Mucosa of descending colon (tissue), 3 donors: ENCODE measurements around the gene MAPK8IP2. TPM values are rescaled to one million over a fixed set of nuclear protein-coding genes. Genes with fewer than 3 reads are reported as not detected.
"Not testable (repeated sequence)": the region's sequence is repeated elsewhere in the genome, so short reads cannot be mapped to it uniquely, and the experiment has no call there.

Experiments
- ATAC-seq: fragments of 200-7000 bp; cut with Tn5 transposase; one replicate; pipeline ENCODE4 v1.9.1; 2020; ENCODE audit warnings: mild to moderate bottlenecking, moderate library complexity
- DNase-seq, 3 donors: peaks; one replicate each; pipeline ENCODE4 v3.0.0-alpha.2; 2020
- H3K36me3 ChIP-seq: fragments of 200-600 bp; one replicate; pipeline ENCODE4 v1.8.0; 2021; ENCODE audit warnings: low read depth, mild to moderate bottlenecking
- H3K4me1 ChIP-seq: fragments of 200-600 bp; one replicate; pipeline ENCODE4 v1.8.0; 2021; ENCODE audit warnings: low read depth, mild to moderate bottlenecking
- H3K4me3 ChIP-seq: fragments of 200-600 bp; one replicate; pipeline ENCODE4 v1.8.0; 2021; ENCODE audit warnings: mild to moderate bottlenecking
- H3K9me3 ChIP-seq: fragments of 200-600 bp; one replicate; pipeline ENCODE4 v1.8.0; 2021; ENCODE audit warnings: mild to moderate bottlenecking
- intact Hi-C, 2 donors: fragments of 100-400 bp; cut with DNase I in 1 of 2; cut with micrococcal nuclease in 1 of 2; formaldehyde crosslinking; loops; one replicate each; pipeline versions ENCODE4 v1.11.0 to v1.11.1; 2022; cut with DNase I, micrococcal nuclease
- total RNA-seq, 3 donors: library from RNA; stranded (reverse); fragmentation: NEBNext Ultra II Directional in 2 of 3; extraction: Animal tissue kit (Norgen Biotek cat#: 25700) in 2 of 3; gene quantifications; one replicate each; pipeline versions ENCODE4 v1.2.1 to v1.2.4, GENCODE V29; 2021 to 2023
- TF ChIP-seq, protein P1 (sequence below): fragments of 200-600 bp; IDR thresholded peaks from one replicate; pipeline ENCODE4 v1.8.0; 2022; ENCODE audit warnings: antibody characterized with exemption, mild to moderate bottlenecking
- donor health status: DM: no; HTN: no; CAD: no; lungs with moderate emphysema.
- donor health status: DM: no; HTN: no; CAD: no.
- donor health status: DM: no; HTN: yes; CAD: no.

The MAPK8IP2 gene
- total RNA-seq, 3 donors from 2014 or later, result 0.63 to 4.2 (median 0.64) TPM

GRCh38 chr22:50653256-50653655 is 52.7 kb downstream of the MAPK8IP2 start:
- DNase-seq (no peak), ATAC-seq (no peak)
- H3K4me1 ChIP-seq, result no peaks in the 10 kb centered on the region
- H3K9me3 ChIP-seq, result peaks cover 9% of the 10 kb centered on the region
- intact Hi-C loops, result no loop called here
- TF ChIP-seq, protein P1, sequence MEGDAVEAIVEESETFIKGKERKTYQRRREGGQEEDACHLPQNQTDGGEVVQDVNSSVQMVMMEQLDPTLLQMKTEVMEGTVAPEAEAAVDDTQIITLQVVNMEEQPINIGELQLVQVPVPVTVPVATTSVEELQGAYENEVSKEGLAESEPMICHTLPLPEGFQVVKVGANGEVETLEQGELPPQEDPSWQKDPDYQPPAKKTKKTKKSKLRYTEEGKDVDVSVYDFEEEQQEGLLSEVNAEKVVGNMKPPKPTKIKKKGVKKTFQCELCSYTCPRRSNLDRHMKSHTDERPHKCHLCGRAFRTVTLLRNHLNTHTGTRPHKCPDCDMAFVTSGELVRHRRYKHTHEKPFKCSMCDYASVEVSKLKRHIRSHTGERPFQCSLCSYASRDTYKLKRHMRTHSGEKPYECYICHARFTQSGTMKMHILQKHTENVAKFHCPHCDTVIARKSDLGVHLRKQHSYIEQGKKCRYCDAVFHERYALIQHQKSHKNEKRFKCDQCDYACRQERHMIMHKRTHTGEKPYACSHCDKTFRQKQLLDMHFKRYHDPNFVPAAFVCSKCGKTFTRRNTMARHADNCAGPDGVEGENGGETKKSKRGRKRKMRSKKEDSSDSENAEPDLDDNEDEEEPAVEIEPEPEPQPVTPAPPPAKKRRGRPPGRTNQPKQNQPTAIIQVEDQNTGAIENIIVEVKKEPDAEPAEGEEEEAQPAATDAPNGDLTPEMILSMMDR, result no peak
- no peak overlapping the region for H3K4me3 ChIP-seq
- no peaks in the 10 kb centered on the region for H3K36me3 ChIP-seq

- intact Hi-C loops, H3K4me3 ChIP-seq, H3K4me1 ChIP-seq, H3K36me3 ChIP-seq, DNase-seq, ATAC-seq, H3K9me3 ChIP-seq: not testable (repeated sequence)
Measured at GRCh38 chr22:50654664-50655063, 54.1 kb downstream of the MAPK8IP2 start.

GRCh38 chr22:50656122-50657070 is 55.8 kb downstream of the MAPK8IP2 start:
- no peak for DNase-seq
- H3K9me3 ChIP-seq, result no peaks in the 10 kb centered on the region
- H3K4me1 ChIP-seq, result no peaks in the 10 kb centered on the region
- ATAC-seq, result no peak
- H3K4me3 ChIP-seq, result no peak overlapping the region
- no peaks in the 10 kb centered on the region for H3K36me3 ChIP-seq
- intact Hi-C loops, result no loop called here
- TF ChIP-seq, protein P1, result no peak

DNA sequence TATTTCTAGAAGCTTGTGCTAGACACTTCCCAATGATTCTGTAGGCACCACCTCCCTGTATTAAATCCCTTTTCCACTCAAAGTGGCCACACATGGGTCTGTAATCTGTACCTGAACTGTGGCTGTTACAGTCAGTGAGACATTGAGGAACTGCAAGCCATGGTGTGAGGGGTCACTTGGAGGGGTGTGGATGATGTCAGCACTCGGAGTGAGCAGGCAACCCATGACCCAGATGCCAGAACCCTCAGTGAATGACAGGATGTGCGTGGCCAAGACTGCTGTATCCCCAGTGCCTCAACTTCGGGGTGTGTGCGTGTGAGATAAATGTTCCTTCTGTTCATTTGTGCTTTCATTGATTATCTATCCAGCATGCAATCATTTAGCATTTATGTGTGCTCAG is 57.3 kb downstream of the MAPK8IP2 start:
- TF ChIP-seq, protein P1, result no peak
- DNase-seq (no peak), ATAC-seq (no peak)
- H3K4me3 ChIP-seq, result no peak overlapping the region
- no peaks in the 10 kb centered on the region for H3K4me1 ChIP-seq
- intact Hi-C loops, result no loop called here
- no peaks in the 10 kb centered on the region for H3K36me3 ChIP-seq
- no peaks in the 10 kb centered on the region for H3K9me3 ChIP-seq

DNA sequence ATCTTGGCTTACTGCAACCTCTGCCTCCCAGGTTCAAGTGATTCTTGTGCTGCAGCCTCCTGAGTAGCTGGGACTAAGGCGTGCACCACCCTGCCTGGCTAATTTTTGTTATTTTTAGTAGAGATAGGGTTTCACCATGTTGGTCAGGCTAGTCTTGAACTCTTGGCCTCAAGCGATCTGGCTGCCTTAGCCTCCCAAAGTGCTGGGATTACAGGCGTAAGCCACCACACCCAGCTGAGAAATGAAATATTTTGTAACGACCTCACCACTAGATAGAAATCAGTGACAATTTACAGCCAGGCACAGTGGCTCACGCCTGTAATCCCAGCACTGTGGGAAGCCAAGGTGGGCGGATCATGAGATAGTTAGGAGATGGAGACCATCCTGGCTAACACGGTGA is 59.1 kb downstream of the MAPK8IP2 start:
- H3K4me3 ChIP-seq, H3K4me1 ChIP-seq, DNase-seq, ATAC-seq, intact Hi-C loops, H3K36me3 ChIP-seq, H3K9me3 ChIP-seq: not testable (repeated sequence)

- TF ChIP-seq, protein P1, result no peak
- Histone ChIP-seq H3K4me3 (no peak overlapping the region), H3K9me3 (no peaks in the 10 kb centered on the region), H3K36me3 (no peaks in the 10 kb centered on the region), H3K4me1 (no peaks in the 10 kb centered on the region)
- DNase-seq (no peak), ATAC-seq (no peak)
- intact Hi-C loops, result no loop called here
Measured at GRCh38 chr22:50660306-50660705, 59.7 kb downstream of the MAPK8IP2 start.

Other genes with a start within 250 kb of the MAPK8IP2 start
- 10 to 100 TPM; 76.1 to 91.9 (median 84.3) TPM for gene SBF1, start 125.8 kb upstream of the MAPK8IP2 start, total RNA-seq
- gene ADM2, start 119.2 kb upstream of the MAPK8IP2 start, total RNA-seq, result 1 to 10 TPM in 2 of 3 donors, under 1 TPM in 1; 0.95 to 3.9 (median 1.4) TPM
- not detected for gene MIOX, start 113.9 kb upstream of the MAPK8IP2 start, total RNA-seq
- gene LMF2, start 93.1 kb upstream of the MAPK8IP2 start, total RNA-seq, result 10 to 100 TPM; 57.8 to 66.4 (median 60.7) TPM
- gene NCAPH2, start 92.6 kb upstream of the MAPK8IP2 start, total RNA-seq, result 10 to 100 TPM; 32.1 to 41.2 (median 34.0) TPM
- 10 to 100 TPM in 1 of 3 donors, 1 to 10 TPM in 1, not detected in 1; 5.4 to 14.6 TPM for gene SCO2, start 75.2 kb upstream of the MAPK8IP2 start, total RNA-seq
- gene TYMP, start 70.8 kb upstream of the MAPK8IP2 start, total RNA-seq, result 10 to 100 TPM; 27.7 to 88.7 (median 34.8) TPM
- 1 to 10 TPM in 1 of 3 donors, under 1 TPM in 1, not detected in 1; 0.55 to 1.7 TPM for gene KLHDC7B, start 54.9 kb upstream of the MAPK8IP2 start, total RNA-seq
- gene SYCE3, start 37.9 kb upstream of the MAPK8IP2 start, total RNA-seq, result not detected
- 10 to 100 TPM; 24.5 to 51.6 (median 29.9) TPM for gene CPT1B, start 22.4 kb upstream of the MAPK8IP2 start, total RNA-seq
- 10 to 100 TPM; 79.9 to 95.0 (median 80.9) TPM for gene CHKB, start 17.9 kb upstream of the MAPK8IP2 start, total RNA-seq
- 10 to 100 TPM; 64.6 to 87.9 (median 82.2) TPM for gene ARSA, start 27.4 kb downstream of the MAPK8IP2 start, total RNA-seq
- gene SHANK3, start 72.0 kb downstream of the MAPK8IP2 start, total RNA-seq, result 10 to 100 TPM in 1 of 3 donors, 1 to 10 TPM in 2; 3.9 to 14.2 (median 7.1) TPM
- 1 to 10 TPM in 1 of 3 donors, under 1 TPM in 2; 0.41 to 1.4 (median 0.43) TPM for gene ACR, start 137.4 kb downstream of the MAPK8IP2 start, total RNA-seq
- gene RABL2B, start 182.8 kb downstream of the MAPK8IP2 start, total RNA-seq, result 10 to 100 TPM; 24.8 to 39.5 (median 38.4) TPM